IMR-90 (cell line): ENCODE results near the gene HIGD2A. TPM values are rescaled to one million over a fixed set of nuclear protein-coding genes. Genes with fewer than 3 reads are reported as not detected.

ENCODE experiments used
- ATAC-seq: fragments of 200-7000 bp; cut with Tn5 transposase; 2 replicates; pipeline ENCODE4 v1.9.1; 2020; ENCODE audit warnings: low read depth, mild to moderate bottlenecking, moderate library complexity
- BruUV-seq: library from RNA; stranded (reverse); fragments of 400-500 nt; replicated peaks from 2 replicates; lab custom pipeline; 2021; lab: Mats Ljungman, UMichigan
- CTCF ChIA-PET: fragments of 300-600 bp; formaldehyde crosslinking; extraction: SDS; loops from one replicate; lab custom pipeline; 2021; ENCODE audit warnings: antibody characterized with exemption; lab: Yijun Ruan, JAX
- POLR2A ChIA-PET: fragments of 300-600 bp; sonication (Branson Sonifier 250); formaldehyde crosslinking; loops from one replicate; lab custom pipeline; 2022; ENCODE audit warnings: antibody characterized with exemption; ENCODE audit not compliant: unreplicated experiment; lab: Charles Lee
- DNase-seq: peaks from one replicate; pipeline ENCODE4 v3.0.0; 2013
- H2AFZ ChIP-seq: replicated peaks from 2 replicates; pipeline ENCODE3; 2013; ENCODE audit warnings: low read length, mild to moderate bottlenecking; ENCODE audit not compliant: poor library complexity
- H2AK5ac ChIP-seq: 2 replicates; pipeline ENCODE4 v1.6.1; 2013; ENCODE audit warnings: low read depth, low read length, inconsistent platforms
- H2AK9ac ChIP-seq: replicated peaks from 2 replicates; pipeline ENCODE3; 2013; ENCODE audit warnings: mild to moderate bottlenecking, low read depth, low read length, moderate library complexity; ENCODE audit not compliant: poor library complexity
- H2BK120ac ChIP-seq: 2 replicates; pipeline ENCODE4 v1.6.1; 2013; ENCODE audit warnings: low read depth, low read length, inconsistent platforms
- H2BK15ac ChIP-seq: 3 replicates; pipeline ENCODE4 v1.6.1; 2013; ENCODE audit warnings: low read depth, low read length, inconsistent platforms
- H2BK20ac ChIP-seq: 2 replicates; pipeline ENCODE4 v1.6.1; 2013; ENCODE audit warnings: low read depth, mild to moderate bottlenecking, inconsistent platforms, low read length, moderate library complexity
- H2BK5ac ChIP-seq: 2 replicates; pipeline ENCODE4 v1.6.1; 2013; ENCODE audit warnings: mild to moderate bottlenecking, low read depth, low read length, inconsistent platforms; ENCODE audit not compliant: poor library complexity, severe bottlenecking
- H3K14ac ChIP-seq: replicated peaks from 2 replicates; pipeline ENCODE4 v1.6.1; 2013; ENCODE audit warnings: low read depth, low read length, inconsistent platforms
- H3K18ac ChIP-seq: 2 replicates; pipeline ENCODE4 v1.6.1; 2013; ENCODE audit warnings: low read depth, low read length, control low read depth
- H3K23ac ChIP-seq: 2 replicates; pipeline ENCODE4 v1.6.1; 2013; ENCODE audit warnings: low read depth, low read length, inconsistent platforms
- H3K27ac ChIP-seq: 2 replicates; pipeline ENCODE4 v1.5.1; 2013; ENCODE audit warnings: mild to moderate bottlenecking, control low read depth, low read length; ENCODE audit not compliant: insufficient read depth
- H3K27me3 ChIP-seq: 2 replicates; pipeline ENCODE4 v1.6.1; 2013; ENCODE audit warnings: low read length; ENCODE audit not compliant: control insufficient read depth, insufficient read depth
- H3K36me3 ChIP-seq: 2 replicates; pipeline ENCODE4 v1.6.1; 2013; ENCODE audit warnings: low read length, mixed read lengths; ENCODE audit not compliant: control insufficient read depth, insufficient read depth
- H3K4ac ChIP-seq: 2 replicates; pipeline ENCODE4 v1.6.1; 2013; ENCODE audit warnings: low read depth, low read length, inconsistent platforms
- H3K4me1 ChIP-seq: 2 replicates; pipeline ENCODE4 v1.6.1; 2013; ENCODE audit warnings: low read length, mixed read lengths; ENCODE audit not compliant: control insufficient read depth, insufficient read depth
- H3K4me2 ChIP-seq: 2 replicates; pipeline ENCODE4 v1.6.1; 2013; ENCODE audit warnings: low read depth, mild to moderate bottlenecking, control low read depth, low read length, moderate library complexity
- H3K4me3 ChIP-seq: 2 replicates; pipeline ENCODE4 v1.5.1; 2013; ENCODE audit warnings: low read depth, mild to moderate bottlenecking, control low read depth, low read length, moderate library complexity; ENCODE audit not compliant: insufficient read depth
- H3K56ac ChIP-seq: 2 replicates; pipeline ENCODE4 v1.6.1; 2013; ENCODE audit warnings: low read length, inconsistent platforms; ENCODE audit not compliant: insufficient read depth; ENCODE audit errors: extremely low read depth
- H3K79me1 ChIP-seq, 2 experiments: 2 replicates each; pipeline ENCODE4 v1.6.1; 2013; ENCODE audit warnings: low read length in 2 of 2, inconsistent platforms in 1 of 2, low read depth in 1 of 2
- H3K9ac ChIP-seq: 2 replicates; pipeline ENCODE4 v1.6.1; 2013; ENCODE audit warnings: low read depth, low read length, control low read depth
- H3K9me1 ChIP-seq: 2 replicates; pipeline ENCODE4 v1.6.1; 2013; ENCODE audit warnings: low read length, inconsistent platforms; ENCODE audit not compliant: insufficient read depth
- H3K9me3 ChIP-seq: 2 replicates; pipeline ENCODE4 v1.6.1; 2013; ENCODE audit warnings: low read length; ENCODE audit not compliant: control insufficient read depth, insufficient read depth
- H4K20me1 ChIP-seq: 2 replicates; pipeline ENCODE4 v1.6.1; 2013; ENCODE audit warnings: low read length, inconsistent platforms; ENCODE audit not compliant: insufficient read depth
- H4K5ac ChIP-seq: 2 replicates; pipeline ENCODE4 v1.6.1; 2013; ENCODE audit warnings: mild to moderate bottlenecking, low read depth, low read length, control low read depth
- H4K8ac ChIP-seq, 2 experiments: 2 replicates each; pipeline ENCODE4 v1.6.1; 2013; ENCODE audit warnings: low read depth in 2 of 2, low read length in 2 of 2, control low read depth in 1 of 2, inconsistent platforms in 1 of 2
- H4K91ac ChIP-seq: 2 replicates; pipeline ENCODE4 v1.6.1; 2013; ENCODE audit warnings: low read depth, low read length, inconsistent platforms; ENCODE audit not compliant: insufficient read depth
- BHLHE40 ChIP-seq: fragments of 150-350 bp; IDR thresholded peaks from 2 replicates; pipeline ENCODE4 v1.6.1; 2016; ENCODE audit warnings: mild to moderate bottlenecking, low read depth, low read length
- CEBPB ChIP-seq: IDR thresholded peaks from 2 replicates; pipeline ENCODE4 v1.6.1; 2012; ENCODE audit warnings: low read depth, low read length, improper control_type of control experiment
- CHD1 ChIP-seq: IDR thresholded peaks from 2 replicates; pipeline ENCODE4 v1.6.1; 2012; ENCODE audit warnings: low read depth, low read length, improper control_type of control experiment
- CTCF ChIP-seq: conservative IDR thresholded peaks from 2 replicates; pipeline ENCODE4 v1.5.1; 2012; ENCODE audit warnings: mild to moderate bottlenecking, low read depth, low read length, improper control_type of control experiment
- ELK1 ChIP-seq: fragments of 150-350 bp; IDR thresholded peaks from 2 replicates; pipeline ENCODE4 v1.6.1; 2016; ENCODE audit warnings: low read depth, mild to moderate bottlenecking, low read length, moderate library complexity, borderline replicate concordance
- FOS ChIP-seq: fragments of 150-350 bp; IDR thresholded peaks from 2 replicates; pipeline ENCODE4 v1.6.1; 2016; ENCODE audit warnings: low read depth, low read length
- MAFK ChIP-seq: IDR thresholded peaks from 2 replicates; pipeline ENCODE4 v1.6.1; 2012; ENCODE audit warnings: low read depth, low read length, improper control_type of control experiment
- MAZ ChIP-seq: IDR thresholded peaks from 2 replicates; pipeline ENCODE4 v1.6.1; 2012; ENCODE audit warnings: low read depth, mild to moderate bottlenecking, low read length, improper control_type of control experiment, moderate library complexity, borderline replicate concordance
- MXI1 ChIP-seq: IDR thresholded peaks from 2 replicates; pipeline ENCODE4 v1.6.1; 2012; ENCODE audit warnings: low read depth, mild to moderate bottlenecking, low read length, moderate library complexity, borderline replicate concordance
- NFE2L2 ChIP-seq: fragments of 150-350 bp; IDR thresholded peaks from 2 replicates; pipeline ENCODE4 v1.6.1; 2016; ENCODE audit warnings: low read depth, mild to moderate bottlenecking, low read length
- POLR2A ChIP-seq: IDR thresholded peaks from 2 replicates; pipeline ENCODE4 v1.6.1; 2012; ENCODE audit warnings: mild to moderate bottlenecking, low read depth, low read length
- RAD21 ChIP-seq: IDR thresholded peaks from 2 replicates; pipeline ENCODE4 v1.6.1; 2012; ENCODE audit warnings: low read length, improper control_type of control experiment
- RCOR1 ChIP-seq: IDR thresholded peaks from 2 replicates; pipeline ENCODE4 v1.6.1; 2012; ENCODE audit warnings: mild to moderate bottlenecking, low read length, improper control_type of control experiment; ENCODE audit not compliant: insufficient replicate concordance
- RFX5 ChIP-seq: IDR thresholded peaks from 2 replicates; pipeline ENCODE4 v1.8.0; 2012; ENCODE audit warnings: low read depth, mild to moderate bottlenecking, low read length, moderate library complexity
- SMC3 ChIP-seq: fragments of 150-350 bp; IDR thresholded peaks from 2 replicates; pipeline ENCODE4 v1.6.1; 2016; ENCODE audit warnings: low read depth, mild to moderate bottlenecking, antibody characterized with exemption, low read length, moderate library complexity
- USF2 ChIP-seq: fragments of 150-350 bp; IDR thresholded peaks from 2 replicates; pipeline ENCODE4 v1.6.1; 2017; ENCODE audit warnings: mild to moderate bottlenecking, antibody characterized with exemption, low read length, low read depth
- WGBS, 2 experiments: methylation state at CpG; one replicate each; pipeline versions ENCODE4 v1.1.5 to v1.1.7; 2013; ENCODE audit warnings: missing lambda C conversion rate in 2 of 2; ENCODE audit not compliant: insufficient read length in 1 of 2; ENCODE audit errors: extremely low coverage in 2 of 2; 5-methylcytosine and 5-hydroxymethylcytosine counted together
- dilution Hi-C: fragments of 300-500 bp; cut with HindIII; formaldehyde crosslinking; loops from one replicate; pipeline ENCODE4 v1.14.3; 2018; ENCODE audit warnings: low sequenced_read_pairs; ENCODE audit not compliant: unreplicated experiment
- in situ Hi-C: fragments of 300-500 bp; cut with MboI; formaldehyde crosslinking; loops from 3 replicates; pipeline ENCODE4 v1.14.3; 2019; ENCODE audit warnings: low sequenced_read_pairs, inconsistent platforms, mixed read lengths
- intact Hi-C: fragments of 100-400 bp; cut with micrococcal nuclease; formaldehyde crosslinking; loops from 2 replicates; pipeline ENCODE4 v1.10.0; 2022
- polyA plus RNA-seq, 3 experiments: library from polyadenylated mRNA; depleted of rRNA; stranded (reverse); fragments of >200 nt; gene quantifications; 2 replicates each; pipeline ENCODE4 v1.2.3, GENCODE V29; 2012; ENCODE audit warnings: low replicate concordance in 1 of 3
- total RNA-seq: library from RNA; depleted of rRNA; stranded (reverse); fragments of >200 nt; gene quantifications from 2 replicates; pipeline ENCODE4 v1.2.3, GENCODE V29; 2012

The HIGD2A gene
- total and polyA plus RNA-seq, 2 of the 4 experiments (the other 2 are of a cell fraction): 35.0 to 131 TPM

GRCh38 chr5:176414704-176415103 is 26.2 kb downstream of the HIGD2A start:
- H3K4me3 ChIP-seq: no peak overlapping the region
- 100% methylated on average over 1 of the region's 3 CpGs; no CpG with 5 or more reads in 1 of the 2 experiments for WGBS, 2 experiments
- no peaks in the 10 kb centered on the region for H3K9me3 ChIP-seq
- no peak overlapping the region for H3K9ac ChIP-seq
- TF ChIP-seq ELK1 (no peak), FOS (no peak), RFX5 (no peak), CTCF (no peak), NFE2L2 (no peak), SMC3 (no peak), MAZ (no peak), MXI1 (no peak), RCOR1 (no peak), RAD21 (no peak), CHD1 (no peak), POLR2A (no peak), MAFK (no peak), CEBPB (no peak), USF2 (no peak), BHLHE40 (no peak)
- H4K5ac ChIP-seq: no peak overlapping the region
- H3K18ac ChIP-seq: no peak overlapping the region
- TSS peak; percentile 46 for BruUV-seq
- no peak overlapping the region for H3K23ac ChIP-seq
- no peak for ATAC-seq
- DNase-seq: no peak
- no peak overlapping the region for H2BK15ac ChIP-seq
- in situ Hi-C loops (no loop called here), dilution Hi-C loops (no loop called here), intact Hi-C loops (loop anchor here (5.0 to 10.0 kb wide), 2 partner anchors 203 to 230 kb away; partner anchors contain the start of gene TSPAN17)
- H3K9me1 ChIP-seq: peaks cover 16% of the 10 kb centered on the region
- H3K14ac ChIP-seq: no peak overlapping the region
- no peak overlapping the region for H3K27ac ChIP-seq
- no peak overlapping the region for H4K8ac ChIP-seq
- peaks cover 11% of the 10 kb centered on the region for H3K4me1 ChIP-seq
- no peak overlapping the region for H2BK120ac ChIP-seq
- peaks cover 6% of the 10 kb centered on the region for H3K36me3 ChIP-seq
- H2AFZ ChIP-seq: no peak overlapping the region
- CTCF ChIA-PET: interaction anchor here (0.7 kb wide), 1 partner anchor 146 kb away, joined by 4 read pairs; no protein-coding TSS in a partner anchor
- H4K20me1 ChIP-seq: peaks cover 45% of the 10 kb centered on the region
- H3K56ac ChIP-seq: no peak overlapping the region
- H3K4me2 ChIP-seq: peak overlapping the region; percentile 19
- H3K4ac ChIP-seq: no peak overlapping the region
- H4K91ac ChIP-seq: no peak overlapping the region
- peak overlapping the region; percentile 25; the same call in 1 of the 2 replicates for H2AK5ac ChIP-seq
- POLR2A ChIA-PET: no interaction called here
- no peak overlapping the region for H2BK20ac ChIP-seq
- no peak overlapping the region for H2BK5ac ChIP-seq
- H3K27me3 ChIP-seq: no peaks in the 10 kb centered on the region
- H3K79me1 ChIP-seq: peaks cover 26 to 59% of the 10 kb centered on the region in 2 experiments
- H2AK9ac ChIP-seq: no peak overlapping the region
